ENCODE measurements around the gene KCNIP2.

The KCNIP2 gene

DNA sequence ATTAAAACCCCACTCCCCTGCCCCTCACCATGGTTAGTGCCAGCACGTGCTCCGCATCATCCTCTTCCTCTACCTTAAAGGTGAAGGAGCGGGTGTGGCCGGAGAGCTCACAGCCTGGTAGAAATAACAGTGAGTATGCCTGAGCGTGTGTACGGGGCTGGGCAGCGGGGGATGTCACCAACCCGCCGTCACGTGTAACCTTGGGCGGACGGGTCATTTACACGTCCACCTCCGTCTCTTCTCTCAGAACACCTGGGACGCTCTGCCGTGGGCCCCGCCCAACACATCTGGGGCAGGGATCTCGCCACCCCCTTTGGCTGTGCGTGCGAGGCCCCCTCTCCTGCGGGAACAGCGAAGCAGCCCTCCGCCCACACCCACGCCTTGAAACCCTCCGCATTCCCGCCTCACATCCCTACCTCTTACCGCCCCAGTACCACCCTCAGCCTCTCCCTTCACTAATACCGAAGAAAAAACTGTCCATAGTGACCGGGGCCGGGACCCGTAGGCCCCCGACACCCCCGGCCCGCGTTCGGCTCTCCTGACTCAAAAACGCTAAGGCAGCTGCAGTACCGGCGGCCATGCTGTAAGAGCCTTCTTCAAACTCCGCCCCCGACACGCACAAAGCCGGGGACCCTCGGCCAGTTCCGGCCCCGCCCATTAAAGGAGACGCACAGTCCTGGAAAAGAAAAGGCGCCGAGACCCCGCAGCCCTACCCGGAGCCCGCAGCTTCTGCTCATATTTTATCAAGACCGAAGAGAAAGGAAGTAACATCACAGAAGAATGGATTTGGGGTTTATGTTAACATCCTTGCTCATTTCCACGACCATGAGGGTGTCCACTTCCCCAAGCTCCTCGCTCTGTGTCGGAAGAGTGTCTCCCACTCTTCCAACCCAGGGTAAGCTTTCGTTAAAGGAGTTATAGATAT is 60.5 kb downstream of the KCNIP2 start, which contains the start of gene NPM3:
TSS of gene NPM3 (minus strand) at position 636 of the 925 bp plus-strand sequence. CDS start at position 580, 56 bp downstream.
- DNase-seq (ENCODE audit: low read depth, low spot score) = peak; percentile 86

GRCh38 chr10:101781984-101782810 is 61.4 kb downstream of the KCNIP2 start:
- no peak for DNase-seq (ENCODE audit: low read depth, low spot score)

- DNase-seq (ENCODE audit: low read depth, low spot score) = no peak
Measured at GRCh38 chr10:101781655-101781983, 62.0 kb downstream of the KCNIP2 start.

- peak; percentile 88 for DNase-seq (ENCODE audit: low read depth, low spot score)
Measured at GRCh38 chr10:101780818-101781654, 62.6 kb downstream of the KCNIP2 start.

DNA sequence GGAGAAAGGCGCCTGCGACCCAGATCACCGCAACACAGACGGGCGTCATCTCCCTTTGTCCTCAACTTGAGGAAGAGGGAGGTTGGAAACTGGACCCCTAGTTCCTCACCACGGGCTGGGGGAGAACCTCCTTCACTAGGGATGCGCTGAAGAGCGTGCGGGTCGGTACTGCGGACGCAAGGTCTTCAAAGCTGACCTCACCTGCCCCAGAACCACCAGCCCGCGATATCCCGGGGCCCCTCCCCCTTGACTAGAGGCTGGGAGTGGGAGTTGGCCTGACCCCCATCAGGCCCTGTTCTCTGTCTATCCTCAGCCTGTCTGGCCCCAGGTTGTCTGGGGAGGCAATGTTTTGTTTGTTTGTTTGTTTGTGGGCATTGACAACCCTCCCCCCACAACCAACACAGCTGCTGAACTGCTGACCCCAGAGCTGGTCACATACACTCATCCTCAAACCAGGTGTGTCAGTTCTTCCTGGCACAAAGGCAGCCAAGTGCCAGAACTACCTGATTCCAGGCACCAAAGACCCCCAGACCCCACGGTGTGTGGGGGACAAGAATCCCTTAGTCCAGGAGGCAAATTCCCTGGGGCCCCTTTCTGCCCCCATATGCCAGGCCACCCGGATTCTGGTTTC is 63.3 kb downstream of the KCNIP2 start:
- no peak for DNase-seq (ENCODE audit: low read depth, low spot score)

GRCh38 chr10:101779544-101780186 is 63.9 kb downstream of the KCNIP2 start:
- DNase-seq (ENCODE audit: low read depth, low spot score) = peak; percentile 95

DNA sequence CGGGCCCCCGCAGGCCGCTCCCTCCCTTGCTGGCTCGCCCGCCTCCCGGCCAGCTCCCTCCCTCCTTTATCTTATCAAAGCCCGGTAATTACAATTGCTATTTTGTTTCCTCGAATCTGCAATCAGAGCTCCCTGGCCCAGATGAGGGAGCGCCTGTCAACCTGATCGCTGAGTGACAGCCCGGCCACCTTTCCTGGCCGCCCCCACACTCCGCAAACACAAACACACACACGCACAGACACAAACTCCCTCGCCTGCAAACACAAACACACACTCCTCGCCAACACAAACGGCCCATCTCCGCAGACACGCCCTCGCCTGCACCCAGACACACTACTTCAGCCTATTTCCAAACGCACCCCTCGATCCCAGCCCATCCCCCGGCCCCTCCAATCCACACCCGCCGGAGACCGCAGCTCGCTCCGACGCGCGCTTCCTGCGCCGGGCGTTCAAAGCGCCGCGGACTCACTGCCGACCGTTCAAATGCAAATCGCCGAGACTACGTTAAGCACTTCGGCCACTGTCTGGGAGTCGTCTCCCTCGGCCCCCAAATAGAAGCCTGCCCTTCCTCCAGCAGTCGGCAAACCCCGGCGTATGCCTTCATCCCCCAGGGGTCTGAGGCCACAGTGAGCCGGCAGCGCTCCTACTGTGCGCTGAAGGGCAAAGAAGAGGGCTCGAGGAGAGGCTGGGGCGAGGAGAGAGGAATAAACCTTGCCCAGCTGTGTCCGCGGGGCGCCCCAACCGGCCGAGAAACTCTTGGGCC is 64.6 kb downstream of the KCNIP2 start:
- peak; percentile 92 for DNase-seq (ENCODE audit: low read depth, low spot score)

DNA sequence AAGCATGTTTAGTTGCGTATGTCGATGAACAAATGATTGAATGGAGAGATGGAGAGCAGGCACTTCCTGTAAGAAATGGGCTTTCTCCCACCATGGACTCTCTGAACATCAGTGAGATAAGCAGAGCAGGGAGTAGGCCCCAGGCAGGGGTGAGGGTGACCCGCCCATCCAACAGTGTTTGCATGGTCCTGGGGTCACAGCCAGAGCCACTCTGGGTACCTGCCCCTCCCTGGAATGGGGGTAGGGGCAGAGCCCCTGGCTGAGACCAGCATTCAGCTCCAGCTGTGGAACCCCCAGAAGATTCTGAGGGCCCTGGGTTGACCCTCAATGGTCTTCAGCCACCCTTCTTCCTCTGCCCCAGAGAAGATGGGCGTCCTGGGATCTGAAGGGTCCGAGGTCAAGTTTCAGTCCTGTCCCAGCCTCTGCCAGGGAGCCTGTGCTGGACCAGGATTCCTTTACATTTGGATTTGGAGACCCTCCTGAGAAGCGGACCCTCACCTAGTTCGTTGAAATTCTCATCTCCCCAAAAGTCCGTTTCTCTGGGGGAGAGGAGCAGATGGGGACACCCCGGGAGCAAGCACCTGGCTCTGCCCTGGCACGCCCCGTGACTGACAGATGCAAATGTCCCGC is 65.3 kb downstream of the KCNIP2 start:
- DNase-seq (ENCODE audit: low read depth, low spot score) = no peak

GRCh38 chr10:101777619-101778145 is 65.9 kb downstream of the KCNIP2 start:
- DNase-seq (ENCODE audit: low read depth, low spot score) = no peak

DNA sequence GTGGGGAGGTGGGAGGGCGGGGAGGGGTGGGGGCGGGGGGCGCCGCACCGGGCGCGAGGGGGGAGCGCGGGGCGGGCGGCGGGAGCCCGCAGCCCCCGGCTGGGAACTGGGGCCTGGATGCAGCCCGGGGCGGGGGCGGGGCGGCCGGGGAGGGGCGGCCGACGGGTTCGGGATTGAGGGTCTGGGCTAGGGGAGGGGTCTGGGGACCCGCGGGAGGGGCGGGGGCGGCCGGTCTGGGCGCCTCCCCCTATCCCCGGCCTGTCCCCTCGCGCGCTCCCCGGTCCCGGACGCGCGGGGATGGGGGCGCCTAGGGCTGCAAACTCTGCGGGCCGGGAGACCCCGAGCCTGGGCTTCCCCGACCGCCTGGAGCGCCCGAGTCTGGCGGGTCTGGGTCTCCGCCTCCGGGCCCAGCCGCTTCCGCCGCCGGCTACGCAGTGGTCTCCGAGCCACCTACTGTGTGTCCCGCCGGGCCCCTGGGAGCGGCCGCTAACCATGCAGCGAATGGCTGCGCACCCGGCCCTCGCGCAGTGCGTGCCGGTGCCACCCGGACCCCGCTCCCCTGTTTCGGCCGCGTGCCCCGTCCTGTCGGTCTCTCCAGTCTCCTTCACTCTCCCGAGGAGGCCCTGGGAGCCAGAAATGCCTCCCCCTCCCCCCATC is 67.3 kb downstream of the KCNIP2 start:
- DNase-seq (ENCODE audit: low read depth, low spot score) = no peak
